Loucy (cell line): Measurements from ENCODE around the gene KLHL14.

Source experiments
- H2AFZ ChIP-seq: fragments of 200-600 bp; sonication (generic); 2 replicates; pipeline ENCODE4 v1.6.0; 2016; ENCODE audit warnings: antibody characterized with exemption, mild to moderate bottlenecking, low read length, moderate library complexity
- H3F3A ChIP-seq: fragments of 200-600 bp; 2 replicates; pipeline ENCODE4 v1.6.0; 2016; ENCODE audit warnings: antibody characterized with exemption, low read depth, mild to moderate bottlenecking
- H3K27me3 ChIP-seq: fragments of 200-600 bp; sonication (generic); 2 replicates; pipeline ENCODE4 v1.6.1; 2014; ENCODE audit warnings: low read length, mild to moderate bottlenecking; ENCODE audit not compliant: insufficient read depth, poor library complexity, severe bottlenecking
- H3K36me3 ChIP-seq: fragments of 200-600 bp; sonication (generic); 2 replicates; pipeline ENCODE4 v1.6.1; 2016; ENCODE audit warnings: low read length; ENCODE audit not compliant: insufficient read depth
- H3K4me1 ChIP-seq: fragments of 200-600 bp; sonication (generic); 2 replicates; pipeline ENCODE4 v1.5.1; 2014; ENCODE audit warnings: low read length, mild to moderate bottlenecking; ENCODE audit not compliant: insufficient read depth, poor library complexity, severe bottlenecking
- H3K4me2 ChIP-seq: fragments of 200-600 bp; sonication (generic); 2 replicates; pipeline ENCODE4 v1.6.0; 2014; ENCODE audit warnings: antibody characterized with exemption, low read length, low read depth, mild to moderate bottlenecking; ENCODE audit not compliant: poor library complexity, severe bottlenecking
- H3K4me3 ChIP-seq: fragments of 200-600 bp; sonication (generic); 2 replicates; pipeline ENCODE4 v1.5.1; 2014; ENCODE audit warnings: low read length, mild to moderate bottlenecking, mixed read lengths; ENCODE audit not compliant: poor library complexity, severe bottlenecking
- H3K79me2 ChIP-seq: fragments of 200-600 bp; sonication (generic); 2 replicates; pipeline ENCODE4 v1.6.1; 2014; ENCODE audit warnings: low read length; ENCODE audit not compliant: insufficient read depth
- H3K9ac ChIP-seq: fragments of 200-600 bp; sonication (generic); 2 replicates; pipeline ENCODE4 v1.6.0; 2014; ENCODE audit warnings: mild to moderate bottlenecking, low read depth, low read length, moderate library complexity; ENCODE audit not compliant: poor library complexity, severe bottlenecking
- H3K9me2 ChIP-seq: fragments of 200-600 bp; sonication (generic); replicated peaks from 2 replicates; pipeline ENCODE4 v1.6.1; 2016; ENCODE audit warnings: low read depth, low read length, mixed read lengths
- H3K9me3 ChIP-seq: fragments of 200-600 bp; sonication (generic); 2 replicates; pipeline ENCODE4 v1.6.1; 2014; ENCODE audit warnings: mild to moderate bottlenecking, antibody characterized with exemption, low read length, low read depth; ENCODE audit not compliant: insufficient read depth
- H4K20me1 ChIP-seq: fragments of 200-600 bp; sonication (generic); 2 replicates; pipeline ENCODE4 v1.6.0; 2014; ENCODE audit warnings: antibody characterized with exemption, low read length, mild to moderate bottlenecking; ENCODE audit not compliant: insufficient read depth, poor library complexity, severe bottlenecking
- CTCF ChIP-seq: fragments of 200-600 bp; sonication (generic); conservative IDR thresholded peaks from 2 replicates; pipeline ENCODE4 v1.5.1; 2014; ENCODE audit warnings: mild to moderate bottlenecking, antibody characterized with exemption, low read length
- EZH2phosphoT487 ChIP-seq: fragments of 200-600 bp; IDR thresholded peaks from 2 replicates; pipeline ENCODE4 v1.6.1; 2018; ENCODE audit warnings: antibody characterized with exemption, mild to moderate bottlenecking, moderate library complexity, borderline replicate concordance

Gene KLHL14

GRCh38 chr18:32730620-32731091, 42.2 kb downstream of the KLHL14 start:
- H3K4me3 ChIP-seq: peak overlapping the region; percentile 73
- H4K20me1 ChIP-seq: no peaks in the 10 kb centered on the region
- peak overlapping the region; percentile 93 for H2AFZ ChIP-seq
- H3K27me3 ChIP-seq: no peaks in the 10 kb centered on the region
- TF ChIP-seq CTCF (no peak), EZH2phosphoT487 (no peak)
- no peaks in the 10 kb centered on the region for H3K9me2 ChIP-seq
- H3K79me2 ChIP-seq: no peaks in the 10 kb centered on the region
- peaks cover 10% of the 10 kb centered on the region for H3K4me1 ChIP-seq
- no peaks in the 10 kb centered on the region for H3K9me3 ChIP-seq
- peak overlapping the region; percentile 86 for H3K4me2 ChIP-seq
- H3F3A ChIP-seq: no peaks in the 10 kb centered on the region
- peak overlapping the region; percentile 64 for H3K9ac ChIP-seq
- no peaks in the 10 kb centered on the region for H3K36me3 ChIP-seq

GRCh38 chr18:32730068-32730467, 42.8 kb downstream of the KLHL14 start:
- TF ChIP-seq CTCF (no peak), EZH2phosphoT487 (no peak)
- H4K20me1 ChIP-seq: no peaks in the 10 kb centered on the region
- H3K4me1 ChIP-seq: peaks cover 10% of the 10 kb centered on the region
- no peaks in the 10 kb centered on the region for H3K9me2 ChIP-seq
- no peaks in the 10 kb centered on the region for H3F3A ChIP-seq
- H3K4me3 ChIP-seq: peak overlapping the region; percentile 73
- no peaks in the 10 kb centered on the region for H3K79me2 ChIP-seq
- peak overlapping the region; percentile 64 for H3K9ac ChIP-seq
- peak overlapping the region; percentile 93 for H2AFZ ChIP-seq
- no peaks in the 10 kb centered on the region for H3K9me3 ChIP-seq
- H3K36me3 ChIP-seq: no peaks in the 10 kb centered on the region
- H3K4me2 ChIP-seq: peak overlapping the region; percentile 86
- no peaks in the 10 kb centered on the region for H3K27me3 ChIP-seq

- H3K4me2 ChIP-seq: peak overlapping the region; percentile 19
- no peak overlapping the region for H2AFZ ChIP-seq
- H3K4me1 ChIP-seq: peaks cover 13% of the 10 kb centered on the region
- H3K9me3 ChIP-seq: no peaks in the 10 kb centered on the region
- no peaks in the 10 kb centered on the region for H4K20me1 ChIP-seq
- H3K9me2 ChIP-seq: no peaks in the 10 kb centered on the region
- no peak for TF ChIP-seq EZH2phosphoT487
- no peak for TF ChIP-seq CTCF
- H3K27me3 ChIP-seq: no peaks in the 10 kb centered on the region
- no peaks in the 10 kb centered on the region for H3K36me3 ChIP-seq
- H3K79me2 ChIP-seq: no peaks in the 10 kb centered on the region
- H3K4me3 ChIP-seq: no peak overlapping the region
- no peak overlapping the region for H3K9ac ChIP-seq
- no peaks in the 10 kb centered on the region for H3F3A ChIP-seq
These were observed 48.6 kb downstream of the KLHL14 start for GRCh38 chr18:32724071-32724749.
